ENCODE measurements around the gene TAS2R41.

The TAS2R41 gene

DNA sequence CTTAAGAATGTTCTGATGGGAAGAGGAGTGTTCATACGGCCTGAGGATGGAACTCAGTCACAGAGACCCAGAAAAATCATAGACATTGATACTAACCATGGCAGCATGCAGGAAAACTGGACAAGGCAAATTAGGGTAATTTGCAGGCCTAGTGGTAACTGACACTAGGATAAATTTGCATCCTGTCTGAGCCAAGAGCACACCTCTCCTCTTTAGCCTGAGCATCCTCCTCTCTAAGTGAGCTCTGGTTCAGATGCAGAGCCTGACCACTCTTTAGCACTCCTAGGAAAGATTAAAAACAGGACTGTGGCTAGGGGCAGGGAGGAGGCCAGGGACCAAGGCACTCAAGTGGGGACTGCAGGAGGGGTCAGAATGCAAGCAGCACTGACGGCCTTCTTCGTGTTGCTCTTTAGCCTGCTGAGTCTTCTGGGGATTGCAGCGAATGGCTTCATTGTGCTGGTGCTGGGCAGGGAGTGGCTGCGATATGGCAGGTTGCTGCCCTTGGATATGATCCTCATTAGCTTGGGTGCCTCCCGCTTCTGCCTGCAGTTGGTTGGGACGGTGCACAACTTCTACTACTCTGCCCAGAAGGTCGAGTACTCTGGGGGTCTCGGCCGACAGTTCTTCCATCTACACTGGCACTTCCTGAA is at the start of gene TAS2R41:
Gene TAS2R41, plus strand, starts transcription at position 373 of the 650 bp plus-strand sequence. Its CDS starts 0 bp downstream, at position 373.
- DNase-seq, result no peak

DNA sequence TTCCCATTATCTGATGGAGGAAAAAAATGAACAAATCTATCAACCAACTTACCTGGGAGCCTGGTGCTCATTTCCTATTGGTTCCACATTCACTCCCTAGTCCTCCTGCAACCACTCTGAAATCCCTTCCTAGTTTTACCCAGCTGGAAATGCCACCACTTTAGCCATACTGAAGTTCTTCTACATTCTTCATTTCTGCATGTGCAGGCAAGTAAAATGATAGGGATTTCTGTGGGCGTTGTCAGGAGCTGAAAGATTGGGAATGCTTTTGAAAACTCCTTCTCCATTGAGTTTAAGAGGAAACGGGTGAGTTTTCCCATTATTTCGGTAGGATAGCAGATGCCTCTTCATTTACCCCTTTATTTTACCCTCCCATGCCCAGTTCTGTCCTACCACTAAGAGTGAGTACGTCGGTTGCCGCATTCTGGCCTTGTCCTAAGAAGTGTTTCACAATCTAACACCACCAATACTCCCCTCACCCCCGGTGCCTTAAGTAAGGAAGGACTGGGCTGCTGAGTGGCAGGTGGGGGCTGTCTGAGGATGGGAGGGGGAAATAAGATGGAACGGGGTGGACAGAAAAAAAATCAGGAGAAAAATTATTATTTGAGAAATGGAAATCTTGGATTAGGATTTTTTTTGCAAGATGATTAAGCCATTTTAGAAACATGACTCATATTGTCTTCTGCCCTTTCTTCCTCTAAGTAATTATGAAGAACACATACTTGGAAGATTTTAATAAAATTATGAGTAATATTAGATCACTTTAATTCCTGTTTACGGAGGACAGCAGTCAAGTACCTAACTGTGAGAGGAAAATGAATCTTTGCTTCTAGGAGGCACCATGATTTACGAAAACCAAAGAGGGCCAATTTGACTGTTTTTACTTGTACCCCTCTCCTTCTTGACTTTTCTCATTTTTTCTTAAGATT is 47.6 kb upstream of the TAS2R41 start:
- DNase-seq, result no peak

- no peak for DNase-seq
These were observed 46.6 kb upstream of the TAS2R41 start for GRCh38 chr7:143431109-143431508.

DNA sequence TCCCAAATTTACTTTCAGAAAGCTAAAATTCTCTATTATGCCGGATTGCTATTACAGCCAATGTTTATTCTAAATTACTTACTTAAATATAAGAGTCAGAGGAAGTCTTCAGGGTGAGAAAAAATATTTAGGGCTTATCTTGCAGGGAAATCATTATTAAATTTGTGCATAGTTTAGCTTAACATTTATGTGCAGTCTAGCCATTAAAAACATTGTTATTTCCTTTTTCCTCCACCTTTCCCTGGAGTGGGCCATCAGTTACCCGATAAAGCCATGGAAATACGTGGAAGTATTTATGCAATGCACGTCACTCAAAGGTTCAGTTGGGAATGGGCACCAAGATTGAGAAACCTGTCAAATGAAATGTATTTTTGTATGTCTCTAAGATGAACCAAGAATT is 43.9 kb upstream of the TAS2R41 start:
- DNase-seq, result no peak

DNA sequence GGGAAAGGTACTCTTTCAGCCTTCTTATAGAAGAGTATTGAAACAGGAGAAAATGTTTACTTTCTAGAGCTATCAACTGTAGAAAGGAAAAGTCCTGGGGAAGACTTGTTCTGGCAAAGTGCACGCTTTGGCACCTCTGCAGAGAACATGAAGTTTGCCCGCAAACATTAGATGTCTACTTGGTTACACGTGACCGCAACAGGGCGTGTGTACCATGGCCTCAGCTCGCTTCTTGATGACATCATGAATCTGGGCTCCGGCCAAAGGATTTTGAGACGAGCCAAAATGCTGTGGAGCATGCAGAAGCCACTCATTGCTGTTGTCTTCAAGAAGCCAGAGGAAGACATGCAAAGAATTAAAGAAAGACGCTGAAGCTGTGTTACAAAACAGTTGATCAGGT is 43.0 kb upstream of the TAS2R41 start:
- no peak for DNase-seq

GRCh38 chr7:143435266-143435665 is 42.4 kb upstream of the TAS2R41 start:
- DNase-seq, result no peak

GRCh38 chr7:143436325-143436946 is 41.2 kb upstream of the TAS2R41 start:
- no peak for DNase-seq

DNA sequence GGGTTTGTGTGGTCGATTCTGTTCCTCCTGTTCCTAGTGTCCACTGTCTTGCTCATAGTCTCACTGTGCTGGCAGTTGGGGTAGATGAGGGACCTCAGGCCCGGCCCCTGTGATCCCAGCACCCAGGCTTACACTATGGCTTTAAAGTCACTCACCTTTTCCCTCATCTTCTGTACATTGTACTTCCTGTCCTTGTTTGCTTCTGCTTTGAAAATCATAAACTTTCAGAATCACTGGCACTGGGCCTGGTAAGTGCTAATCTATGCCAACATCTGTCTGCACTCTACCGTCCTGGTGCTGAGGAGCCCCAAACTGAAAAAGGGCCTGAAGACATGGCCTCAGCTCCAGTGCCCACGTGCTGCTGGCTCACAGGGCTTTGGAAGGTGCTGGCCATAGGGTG is 40.1 kb upstream of the TAS2R41 start:
- no peak for DNase-seq

GRCh38 chr7:143439866-143440265 is 37.8 kb upstream of the TAS2R41 start:
- no peak for DNase-seq

- DNase-seq, result no peak
These were observed 34.5 kb upstream of the TAS2R41 start, which contains the start of gene TAS2R60 for GRCh38 chr7:143443153-143443552. TAS2R60 (plus strand) TSS chr7:143443453; CDS start chr7:143443453, 0 bp downstream.

GRCh38 chr7:143444063-143444782 is 33.5 kb upstream of the TAS2R41 start:
- no peak for DNase-seq

DNA sequence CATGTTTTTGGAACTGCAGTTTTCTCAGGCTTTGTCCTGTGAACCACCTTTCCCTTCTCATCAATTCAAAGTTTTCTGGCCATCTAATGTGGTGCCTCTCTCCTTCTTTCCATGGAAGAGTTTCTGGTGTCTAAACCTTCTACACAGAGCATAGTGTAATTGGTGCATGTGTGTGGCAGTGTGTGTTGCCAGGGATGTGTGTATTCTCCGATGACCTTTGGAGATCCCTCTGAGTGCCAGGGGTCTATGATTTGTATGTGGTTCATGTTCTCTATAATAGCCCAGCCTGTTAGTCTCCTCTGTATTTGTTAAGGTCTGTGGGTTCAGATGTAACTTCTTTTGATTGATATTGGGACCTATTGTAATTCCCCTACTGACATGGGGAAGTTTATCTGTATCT is 32.9 kb upstream of the TAS2R41 start:
- no peak for DNase-seq

GRCh38 chr7:143447466-143447865 is 30.2 kb upstream of the TAS2R41 start:
- DNase-seq, result no peak

- DNase-seq, result no peak
These were observed 29.2 kb upstream of the TAS2R41 start for GRCh38 chr7:143448429-143448828.

- DNase-seq, result no peak
These were observed 27.9 kb upstream of the TAS2R41 start for GRCh38 chr7:143449793-143450192.

GRCh38 chr7:143451122-143451521 is 26.6 kb upstream of the TAS2R41 start:
- DNase-seq, result no peak

DNA sequence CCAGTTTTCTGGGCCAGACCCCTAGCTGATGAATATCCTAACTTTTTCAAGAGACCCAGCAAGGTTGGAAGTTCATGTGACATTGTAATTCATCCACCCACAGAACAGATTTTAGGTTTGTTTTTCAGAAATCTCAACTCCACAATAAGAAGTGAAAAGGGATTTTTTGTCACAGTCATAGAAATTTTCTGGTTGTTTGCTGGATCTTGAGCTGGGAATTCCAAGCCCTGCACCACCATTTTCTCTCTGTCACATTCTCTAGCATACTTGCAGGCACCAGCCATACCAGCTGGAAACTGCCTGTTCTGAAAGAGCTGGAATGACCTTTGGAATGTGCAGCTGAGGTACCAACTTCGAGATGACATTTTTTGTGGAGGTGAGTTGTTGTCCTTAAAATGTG is 25.9 kb upstream of the TAS2R41 start:
- no peak for DNase-seq

GRCh38 chr7:143452495-143452894 is 25.2 kb upstream of the TAS2R41 start:
- no peak for DNase-seq

DNA sequence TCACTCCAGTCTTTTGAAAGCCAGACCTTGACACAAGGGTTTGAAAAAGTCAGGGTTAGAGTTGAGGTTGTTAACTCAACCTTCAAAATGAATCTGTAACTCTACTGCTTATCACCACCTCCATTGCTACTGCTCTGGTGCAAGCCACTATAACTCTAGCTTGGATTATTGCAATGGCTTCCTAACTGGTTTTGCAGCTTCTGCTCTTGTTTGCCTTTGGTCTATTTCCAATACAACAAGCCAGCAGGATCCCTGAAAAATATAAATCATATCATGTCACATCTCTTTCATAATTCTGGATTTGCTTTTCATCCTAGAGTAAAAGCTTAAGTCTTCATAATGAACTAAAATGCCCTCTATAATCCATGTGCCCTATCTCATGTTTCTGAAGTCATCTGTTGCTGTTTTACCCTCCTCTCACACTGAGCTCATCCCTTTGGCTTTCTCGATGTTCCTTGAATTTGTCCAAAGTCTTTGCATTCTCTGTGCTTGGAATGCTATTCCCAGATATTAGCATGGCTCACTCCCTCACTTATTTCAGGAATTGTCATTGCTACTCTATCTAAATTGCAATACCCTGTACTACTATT is 23.5 kb upstream of the TAS2R41 start:
- DNase-seq, result no peak

GRCh38 chr7:143455491-143455890 is 22.2 kb upstream of the TAS2R41 start:
- DNase-seq, result no peak

- DNase-seq, result no peak
These were observed 21.7 kb upstream of the TAS2R41 start for GRCh38 chr7:143455942-143456341.

- no peak for DNase-seq
These were observed 20.5 kb upstream of the TAS2R41 start for GRCh38 chr7:143456992-143457793.
